Inflammatory macrophage treated with lipopolysaccharide for 4 hours (primary cell): Measurements from ENCODE around the gene ZCCHC18.
"Not testable (repeated sequence)": the region's sequence is repeated elsewhere in the genome, so short reads cannot be mapped to it uniquely, and the experiment has no call there.

Experiments used
- DNase-seq: peaks from one replicate; pipeline ENCODE4 v3.0.0-alpha.2; 2020

Gene ZCCHC18

DNA sequence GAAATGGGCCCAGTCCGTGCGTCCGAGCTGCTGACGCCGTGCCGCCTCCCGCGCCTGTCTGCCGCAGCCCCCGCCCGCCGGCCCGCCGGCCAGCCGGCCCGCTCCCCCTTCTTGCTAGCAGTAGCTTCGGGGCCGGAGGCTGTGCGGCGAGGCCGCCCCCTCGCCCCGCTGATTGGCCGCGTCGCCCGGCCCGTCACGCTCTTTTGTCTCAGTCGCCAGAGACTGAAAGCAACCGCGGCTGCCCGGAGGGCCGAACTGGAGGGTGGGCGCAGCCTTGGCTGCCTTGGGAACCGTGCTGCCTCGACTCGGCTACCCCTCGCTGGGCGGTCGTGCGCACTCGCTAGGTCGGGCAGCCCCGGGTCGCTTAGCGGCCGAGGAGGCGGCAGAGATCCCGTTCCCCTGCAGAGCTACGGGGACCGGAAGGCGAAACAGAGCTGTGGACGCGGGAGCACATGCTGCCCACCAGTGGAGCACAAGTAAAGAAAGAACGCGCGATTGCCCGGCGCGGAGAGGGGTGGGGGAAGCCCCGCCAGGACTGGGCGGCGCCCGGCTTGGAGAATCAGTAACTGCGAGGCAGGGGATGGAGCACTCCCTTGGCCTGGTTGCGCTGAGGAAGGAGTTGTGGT is at the start of gene ZCCHC18:
Gene ZCCHC18 (plus strand): TSS at position 198 of the 626 bp plus-strand sequence. CDS start 1,589 bp downstream, outside the sequence.
- DNase-seq = peak; percentile 29

- not testable (repeated sequence) for DNase-seq
Observed at GRCh38 chrX:104062636-104063035, 49.7 kb upstream of the ZCCHC18 start.

GRCh38 chrX:104075778-104076445 is 36.4 kb upstream of the ZCCHC18 start, which contains the start of gene TMSB15C:
Gene TMSB15C, minus strand, starts transcription at chrX:104076236.
- DNase-seq = not testable (repeated sequence)

- DNase-seq = not testable (repeated sequence)
Observed at GRCh38 chrX:104077854-104078253, 34.5 kb upstream of the ZCCHC18 start.

- DNase-seq = no peak
Observed at GRCh38 chrX:104084063-104084462, 28.3 kb upstream of the ZCCHC18 start.

DNA sequence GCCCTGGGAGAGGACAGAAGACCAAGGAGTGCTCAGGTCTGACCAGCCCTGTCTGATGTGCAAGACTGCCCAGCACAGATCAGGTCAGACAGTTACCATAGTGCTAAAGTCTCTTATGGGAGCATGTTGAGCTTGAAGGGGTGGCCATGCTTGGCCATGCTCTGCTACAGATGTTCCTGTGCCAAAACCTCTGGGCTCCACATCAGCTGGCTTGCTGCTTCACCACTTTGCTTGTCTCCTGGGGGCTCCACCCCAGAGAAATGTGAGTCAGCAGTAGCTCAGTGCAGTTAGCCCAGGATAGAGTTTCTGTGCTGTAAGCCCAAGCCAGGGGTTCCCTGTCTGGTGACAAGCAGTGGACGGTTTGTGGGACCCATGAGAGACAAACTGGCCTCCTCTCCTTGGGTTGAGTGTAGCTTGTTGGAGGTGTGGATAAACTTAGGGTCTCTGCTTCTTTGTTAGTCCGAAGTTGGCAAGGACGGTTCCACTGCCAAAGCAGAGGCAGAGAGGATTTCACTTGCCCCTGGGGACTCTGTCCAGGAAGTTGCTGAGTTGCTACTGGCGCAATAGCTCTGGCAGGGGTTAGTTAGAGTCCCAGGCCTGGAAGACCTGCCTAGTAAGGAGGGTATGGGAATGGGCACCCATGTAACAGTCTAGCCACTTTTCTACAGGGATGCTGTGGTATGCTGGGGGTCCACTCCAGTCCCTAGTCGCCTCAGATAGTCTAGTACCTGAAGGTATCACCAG is 27.6 kb upstream of the ZCCHC18 start:
- no peak for DNase-seq

- DNase-seq = no peak
Observed at GRCh38 chrX:104085477-104085876, 26.8 kb upstream of the ZCCHC18 start.

GRCh38 chrX:104085919-104086318 is 26.4 kb upstream of the ZCCHC18 start:
- DNase-seq = no peak

DNA sequence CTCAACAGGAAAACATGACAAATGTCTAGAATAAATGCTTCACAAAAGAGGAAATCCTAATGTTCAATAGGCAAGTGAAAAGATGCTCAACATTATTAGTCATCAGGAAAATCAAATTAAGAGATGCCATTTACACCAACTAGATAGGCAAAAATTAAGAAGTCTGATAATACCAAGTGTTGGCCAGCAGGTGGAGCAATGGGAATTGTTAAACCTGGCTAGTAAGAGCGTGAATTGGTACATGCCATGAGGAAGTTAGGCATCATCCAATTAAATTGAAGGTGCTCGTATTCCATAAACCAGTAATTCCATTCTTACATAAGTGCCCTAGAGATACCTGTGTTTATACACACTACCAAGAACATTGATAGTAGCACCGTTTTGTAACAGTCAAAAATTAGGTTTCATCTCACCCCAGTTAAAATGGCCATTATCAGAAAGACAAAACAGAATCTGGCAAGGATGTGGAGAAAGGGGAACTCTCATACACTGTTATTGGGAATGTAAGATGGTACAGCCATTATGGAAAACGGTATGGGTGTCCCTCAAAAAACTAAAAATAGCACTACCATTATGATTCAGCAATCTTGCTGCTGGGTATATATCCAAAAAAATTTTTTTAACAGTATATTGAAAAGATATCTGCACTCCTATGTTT is 14.0 kb upstream of the ZCCHC18 start:
- peak; percentile 58 for DNase-seq

GRCh38 chrX:104098919-104099318 is 13.4 kb upstream of the ZCCHC18 start:
- no peak for DNase-seq

GRCh38 chrX:104104676-104105075 is 7.6 kb upstream of the ZCCHC18 start:
- no peak for DNase-seq

DNA sequence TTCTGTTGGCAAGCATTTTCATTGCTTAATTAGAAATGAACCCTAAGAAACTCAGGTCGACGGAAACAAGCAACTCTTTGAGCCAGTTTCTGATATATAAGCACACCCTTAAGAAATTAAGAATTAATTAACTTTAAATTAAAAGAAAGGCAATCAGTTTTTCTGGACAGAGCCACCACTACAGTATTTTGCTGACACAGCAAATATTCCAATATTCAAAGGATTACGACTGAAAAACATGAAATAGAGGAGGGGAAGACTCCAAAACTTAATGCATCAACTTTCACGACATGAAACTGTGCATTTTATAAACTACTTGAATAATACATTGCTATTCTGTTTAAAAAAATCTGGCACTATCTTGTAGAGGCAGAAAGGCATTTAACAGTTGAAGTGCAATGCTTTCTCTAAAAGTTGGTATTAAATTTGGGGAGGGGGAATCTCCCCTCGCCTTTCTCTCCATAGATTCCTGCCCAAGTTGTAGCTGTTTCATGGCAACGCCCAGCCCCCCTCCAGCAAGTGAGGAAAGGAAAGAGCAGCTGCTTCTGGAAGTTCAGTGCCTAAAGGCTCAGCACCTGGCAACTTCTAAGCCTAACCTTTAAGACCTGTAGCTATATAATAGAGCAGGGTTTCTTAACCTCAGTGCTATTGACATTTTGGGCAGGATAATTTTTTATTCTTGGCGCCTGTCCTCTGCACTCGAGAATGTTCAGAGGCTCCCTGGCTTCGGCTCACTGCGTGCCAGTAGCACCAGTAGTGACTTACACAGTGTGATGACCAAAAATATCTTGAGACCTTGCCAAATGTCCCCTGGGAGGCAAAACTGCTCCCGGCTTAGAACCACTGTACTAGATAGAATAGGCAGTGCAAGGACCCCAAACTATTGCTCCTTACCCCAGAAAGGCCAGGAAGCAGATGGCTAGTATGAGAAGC is 6.7 kb upstream of the ZCCHC18 start:
- no peak for DNase-seq

GRCh38 chrX:104108955-104109354 is 3.4 kb upstream of the ZCCHC18 start:
- DNase-seq = no peak

DNA sequence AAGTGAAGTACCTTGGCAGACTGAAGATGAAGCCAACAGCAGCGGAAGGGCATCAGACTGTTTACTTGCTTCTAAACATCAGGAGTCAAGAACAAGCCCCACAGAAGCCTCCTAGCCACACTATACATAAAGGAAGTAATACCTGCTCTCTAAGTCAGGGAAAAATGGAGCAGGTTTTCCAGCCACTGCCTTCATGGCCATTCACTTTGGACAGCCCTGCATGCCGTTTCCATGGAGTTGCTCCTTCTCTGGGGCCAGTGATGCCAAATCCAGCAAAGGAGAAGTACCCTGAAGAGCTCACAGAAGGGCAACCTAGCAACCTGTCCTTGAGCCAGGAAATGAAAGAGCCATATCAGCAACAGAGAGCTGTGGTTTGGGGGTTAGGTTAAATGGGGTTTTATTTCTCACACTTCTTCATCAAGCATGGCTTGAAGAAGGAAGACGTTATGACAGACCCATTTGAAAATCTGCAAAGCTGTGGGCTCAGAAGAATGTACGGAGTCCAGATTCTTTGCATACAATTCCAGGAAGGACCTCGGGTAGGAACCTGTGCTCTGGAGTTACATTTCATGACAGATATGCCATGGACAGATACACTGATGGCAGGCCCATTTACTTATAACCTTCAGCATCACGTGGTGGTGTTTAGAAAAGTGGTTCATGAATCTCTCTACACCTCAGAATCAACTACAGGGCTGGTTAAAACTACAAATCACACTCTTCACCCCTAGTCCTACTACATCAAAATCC is 1.7 kb upstream of the ZCCHC18 start:
- DNase-seq = not testable (repeated sequence)

- DNase-seq = peak; percentile 30
Observed at GRCh38 chrX:104113222-104113965, 1.1 kb downstream of the ZCCHC18 start.

- no peak for DNase-seq
Observed at GRCh38 chrX:104117759-104118158, 5.4 kb downstream of the ZCCHC18 start.

GRCh38 chrX:104118765-104119164 is 6.4 kb downstream of the ZCCHC18 start:
- DNase-seq = no peak

DNA sequence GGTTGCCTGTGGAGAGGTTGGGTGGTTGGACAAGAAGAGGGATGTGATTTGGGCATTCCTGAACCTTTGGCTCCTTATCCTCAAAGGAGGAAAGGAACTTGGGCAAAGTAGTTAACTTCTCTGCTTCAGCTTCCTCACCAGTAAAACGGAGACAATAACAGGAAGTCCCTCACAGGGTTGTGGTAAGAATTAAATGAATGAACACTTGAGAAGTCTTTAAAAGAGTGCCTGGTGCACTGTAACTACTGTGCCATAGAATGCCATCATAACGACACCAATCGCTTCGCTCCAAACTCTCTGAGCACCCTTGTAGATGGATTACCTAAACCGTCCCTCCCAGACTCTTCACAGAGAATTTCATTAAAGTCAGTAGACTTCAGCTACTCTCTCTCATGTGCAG is 10.5 kb downstream of the ZCCHC18 start:
- DNase-seq = no peak

DNA sequence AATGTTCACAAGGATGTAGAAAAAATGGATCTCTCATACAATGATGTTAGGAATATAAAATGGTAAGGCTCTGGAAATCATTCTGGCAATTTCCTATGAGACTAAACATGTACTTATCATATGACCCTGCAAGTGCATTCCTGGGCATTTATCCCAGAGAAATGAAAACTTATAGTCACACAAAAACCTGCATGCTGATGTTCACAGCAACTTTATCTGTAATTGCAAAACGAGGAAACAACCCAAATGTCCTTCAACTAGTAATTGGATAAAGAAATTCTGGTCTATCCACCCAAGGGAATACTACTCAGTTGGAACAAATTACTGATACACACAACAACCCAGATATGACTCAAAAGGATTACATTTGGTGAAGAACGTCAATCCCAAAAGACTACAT is 14.5 kb downstream of the ZCCHC18 start:
- no peak for DNase-seq

DNA sequence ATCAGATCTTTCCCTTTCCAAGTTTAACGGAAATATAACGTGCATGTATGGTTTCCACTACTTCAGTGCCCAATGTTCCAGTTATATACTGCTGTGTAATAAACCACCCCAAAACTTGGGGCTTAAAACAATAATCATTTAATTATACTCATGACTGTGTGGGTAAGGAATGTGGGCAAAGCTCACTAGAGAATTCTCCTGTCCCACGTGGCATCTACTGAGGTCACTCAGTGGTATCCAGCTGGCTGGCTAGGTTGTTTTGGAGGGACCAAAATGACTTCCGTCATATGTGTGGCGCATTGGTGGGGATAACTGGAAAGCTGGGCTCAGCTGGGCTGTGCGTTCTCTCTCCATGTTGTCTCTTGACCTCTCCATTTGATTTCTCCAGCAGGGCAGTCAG is 18.5 kb downstream of the ZCCHC18 start:
- DNase-seq = no peak
